ENCODE results near the gene IMMP2L. TPM values are rescaled to one million over a fixed set of nuclear protein-coding genes. Genes with fewer than 3 reads are reported as not detected.

IMMP2L gene
- total and polyA plus RNA-seq, 7 donors: 9.3 to 43.0 (median 19.2) TPM

DNA sequence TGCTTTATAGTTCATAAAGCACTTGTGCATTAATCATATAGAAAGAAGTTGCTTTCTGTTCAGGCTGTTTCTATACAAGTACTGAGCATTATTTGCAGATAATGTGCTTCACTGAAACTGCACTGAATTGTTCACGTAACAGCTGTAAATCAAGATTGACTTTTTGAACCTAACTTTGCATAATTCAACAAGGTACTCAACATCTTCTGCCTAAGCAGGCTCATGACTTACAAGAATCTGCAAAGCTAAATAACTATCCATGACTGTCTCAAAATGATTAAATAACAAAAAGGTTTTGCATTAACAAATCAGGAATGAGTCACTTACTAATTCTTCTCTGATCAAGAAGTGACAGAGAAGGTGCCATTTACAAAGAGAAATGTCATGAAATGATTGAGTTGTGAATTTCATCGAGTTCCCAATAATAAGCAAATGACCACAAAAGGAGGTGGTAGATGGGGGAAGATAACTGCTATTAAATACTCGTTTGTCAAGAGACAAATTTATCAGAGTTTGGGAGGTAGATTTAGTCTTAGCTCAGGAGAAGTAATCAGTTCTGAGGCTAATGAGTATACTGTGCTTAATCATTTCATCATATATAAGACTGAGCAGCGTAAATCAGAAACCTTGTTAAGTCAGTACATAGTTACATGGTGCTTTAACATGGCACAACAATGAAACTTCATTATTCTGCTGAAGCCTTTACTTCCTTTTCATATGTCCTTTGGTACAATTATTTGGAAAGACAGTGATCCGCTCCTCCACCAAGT is 632.6 kb downstream of the IMMP2L start:
- DNase-seq: no peak
- intact Hi-C loops (cut with DNase I): no loop called here
- Histone ChIP-seq H3K4me1 (no peaks in the 10 kb centered on the region), H3K27me3 (ENCODE audit: insufficient read depth in 3 of 3, low read length in 2 of 3) (no peaks in the 10 kb centered on the region), H3K4me3 (no peak overlapping the region), H3K27ac (no peak overlapping the region), H3K9me3 (no peaks in the 10 kb centered on the region), H3K36me3 (ENCODE audit: insufficient read depth in 1 of 2, low read depth in 1 of 2) (no peaks in the 10 kb centered on the region)
- TF ChIP-seq, protein P1, sequence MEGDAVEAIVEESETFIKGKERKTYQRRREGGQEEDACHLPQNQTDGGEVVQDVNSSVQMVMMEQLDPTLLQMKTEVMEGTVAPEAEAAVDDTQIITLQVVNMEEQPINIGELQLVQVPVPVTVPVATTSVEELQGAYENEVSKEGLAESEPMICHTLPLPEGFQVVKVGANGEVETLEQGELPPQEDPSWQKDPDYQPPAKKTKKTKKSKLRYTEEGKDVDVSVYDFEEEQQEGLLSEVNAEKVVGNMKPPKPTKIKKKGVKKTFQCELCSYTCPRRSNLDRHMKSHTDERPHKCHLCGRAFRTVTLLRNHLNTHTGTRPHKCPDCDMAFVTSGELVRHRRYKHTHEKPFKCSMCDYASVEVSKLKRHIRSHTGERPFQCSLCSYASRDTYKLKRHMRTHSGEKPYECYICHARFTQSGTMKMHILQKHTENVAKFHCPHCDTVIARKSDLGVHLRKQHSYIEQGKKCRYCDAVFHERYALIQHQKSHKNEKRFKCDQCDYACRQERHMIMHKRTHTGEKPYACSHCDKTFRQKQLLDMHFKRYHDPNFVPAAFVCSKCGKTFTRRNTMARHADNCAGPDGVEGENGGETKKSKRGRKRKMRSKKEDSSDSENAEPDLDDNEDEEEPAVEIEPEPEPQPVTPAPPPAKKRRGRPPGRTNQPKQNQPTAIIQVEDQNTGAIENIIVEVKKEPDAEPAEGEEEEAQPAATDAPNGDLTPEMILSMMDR (IDR thresholded peaks at IDR 0.05): no peak
- ATAC-seq: no peak
- WGBS, 3 donors: 81 to 88% (median 83%) methylated on average over 5 of the region's 5 CpGs

DNA sequence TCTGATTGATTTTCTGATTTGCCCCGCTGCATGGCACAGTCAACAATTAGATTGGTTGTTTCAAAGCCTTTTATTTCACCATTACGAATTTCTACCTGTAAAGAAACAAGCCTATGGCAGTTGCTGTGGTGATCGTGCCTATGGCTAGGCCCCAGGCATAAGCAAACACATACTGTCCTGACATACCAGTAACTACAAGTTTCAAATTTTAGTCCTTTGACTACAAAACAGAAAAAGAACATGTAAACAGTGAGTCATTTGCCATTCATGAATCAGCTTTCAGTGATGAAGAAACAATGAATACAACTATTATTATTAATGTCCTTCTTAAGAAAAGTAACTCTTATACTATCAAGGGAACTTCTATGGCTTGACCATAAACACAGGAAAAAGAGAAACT is 639.4 kb downstream of the IMMP2L start:
- H3K9me3 ChIP-seq: no peaks in the 10 kb centered on the region
- no peak for ATAC-seq

DNA sequence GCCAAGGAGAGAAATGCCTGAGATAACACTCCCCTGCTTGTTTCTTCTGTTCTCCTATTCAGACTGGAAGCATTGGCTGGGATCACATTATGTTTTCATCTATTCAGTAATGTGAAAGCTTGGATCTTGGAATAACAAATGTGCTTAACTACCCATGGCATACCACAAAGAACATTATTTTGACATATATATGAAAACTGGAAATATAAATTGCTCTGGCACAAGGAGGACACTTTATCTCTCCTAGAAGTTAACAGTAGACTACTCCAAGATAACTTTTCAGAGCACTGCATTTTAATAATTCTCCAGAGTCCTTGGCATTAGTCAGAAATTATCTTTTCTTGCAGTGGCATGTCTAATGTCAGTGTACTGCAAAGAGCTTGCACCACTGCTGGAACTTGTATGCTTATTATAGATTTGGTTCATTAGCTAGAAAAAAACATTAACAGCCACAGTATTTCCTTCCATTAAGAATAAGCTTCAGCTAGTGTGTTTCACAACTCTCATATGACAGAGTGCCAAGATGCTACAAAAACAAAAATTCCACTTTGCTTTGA is 640.6 kb downstream of the IMMP2L start:
- TF ChIP-seq, protein P1 (IDR thresholded peaks at IDR 0.05): no peak
- H3K27ac ChIP-seq: no peak overlapping the region
- no peaks in the 10 kb centered on the region for H3K9me3 ChIP-seq
- H3K4me1 ChIP-seq: no peaks in the 10 kb centered on the region
- ATAC-seq (no peak), DNase-seq (no peak)
- H3K4me3 ChIP-seq: no peak overlapping the region
- H3K36me3 ChIP-seq (ENCODE audit: insufficient read depth in 1 of 2, low read depth in 1 of 2): no peaks in the 10 kb centered on the region
- intact Hi-C loops (cut with DNase I): loop anchor here in 1 of 2 donors (2.0 kb wide), 1 partner anchor 41 kb away; no protein-coding TSS in a partner anchor
- no peaks in the 10 kb centered on the region for H3K27me3 ChIP-seq (ENCODE audit: insufficient read depth in 3 of 3, low read length in 2 of 3)

More for the DNA sequence above, 639.4 kb downstream of the IMMP2L start:
- H3K4me1 ChIP-seq: no peaks in the 10 kb centered on the region
- 88 to 91% (median 91%) methylated on average over 3 of the region's 3 CpGs for WGBS, 3 donors
- no peak overlapping the region for H3K27ac ChIP-seq
- H3K36me3 ChIP-seq (ENCODE audit: insufficient read depth in 1 of 2, low read depth in 1 of 2): no peaks in the 10 kb centered on the region
- H3K27me3 ChIP-seq (ENCODE audit: insufficient read depth in 3 of 3, low read length in 2 of 3): no peaks in the 10 kb centered on the region
- intact Hi-C loops (cut with DNase I): loop anchor here in 1 of 2 donors (2.0 kb wide), 1 partner anchor 40 kb away; no protein-coding TSS in a partner anchor
- no peak overlapping the region for H3K4me3 ChIP-seq
- no peak for DNase-seq
- TF ChIP-seq, protein P1 (IDR thresholded peaks at IDR 0.05): no peak

DNA sequence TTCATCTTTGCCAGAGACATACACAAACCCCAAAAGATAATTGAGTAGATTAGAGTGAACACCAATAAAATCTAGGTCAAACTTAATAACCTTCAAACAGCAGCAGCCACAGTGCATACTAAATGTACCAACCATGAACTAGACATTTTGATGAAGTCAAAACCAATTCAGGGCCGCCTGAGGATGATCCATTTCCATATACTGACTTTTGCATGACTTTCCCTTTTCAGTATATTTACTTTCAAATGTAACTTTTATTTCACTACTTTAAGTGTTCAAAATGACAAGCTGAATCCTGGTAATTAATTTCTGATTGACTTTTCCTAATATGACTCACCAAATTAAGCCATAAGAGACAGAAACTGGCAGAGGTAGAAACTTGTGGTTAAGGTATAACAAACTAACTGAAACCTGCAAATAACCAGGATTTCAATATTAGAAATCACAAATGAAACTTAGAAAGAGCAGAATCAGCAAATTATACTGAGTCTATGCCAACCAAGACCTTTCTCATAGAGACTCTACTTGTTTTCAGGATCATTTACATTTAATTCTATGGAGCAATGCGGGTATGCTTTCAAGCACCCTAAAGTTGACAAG is 643.2 kb downstream of the IMMP2L start:
- Histone ChIP-seq H3K9me3 (no peaks in the 10 kb centered on the region), H3K4me1 (no peaks in the 10 kb centered on the region), H3K4me3 (no peak overlapping the region), H3K27ac (no peak overlapping the region), H3K36me3 (ENCODE audit: insufficient read depth in 1 of 2, low read depth in 1 of 2) (no peaks in the 10 kb centered on the region), H3K27me3 (ENCODE audit: insufficient read depth in 3 of 3, low read length in 2 of 3) (no peaks in the 10 kb centered on the region)
- intact Hi-C loops (cut with DNase I): no loop called here
- TF ChIP-seq, protein P1 (IDR thresholded peaks at IDR 0.05): no peak
- WGBS, 3 donors: 80 to 96% (median 82%) methylated on average over 2 of the region's 2 CpGs
- DNase-seq (no peak), ATAC-seq (no peak)

Measured in psoas muscle (tissue), 8 donors.